GM12878 (cell line): ENCODE results near the gene OGFR. TPM values are rescaled to one million over a fixed set of nuclear protein-coding genes. Genes with fewer than 3 reads are reported as not detected.

Experiments
- MYB ChIP-seq: fragments of 150-350 bp; IDR thresholded peaks from 2 replicates; pipeline ENCODE4 v1.6.1; 2014; ENCODE audit warnings: mild to moderate bottlenecking, low read depth, low read length, borderline replicate concordance
- ZBTB33 ChIP-seq: fragments of 450-650 bp; IDR thresholded peaks from 2 replicates; pipeline ENCODE4 v1.6.1; 2017; ENCODE audit warnings: mild to moderate bottlenecking
- ZNF592 ChIP-seq: fragments of 450-650 bp; IDR thresholded peaks from 2 replicates; pipeline ENCODE4 v1.6.1; 2017; ENCODE audit warnings: mild to moderate bottlenecking, moderate library complexity
- polyA plus RNA-seq, 11 experiments: library from polyadenylated mRNA; depleted of rRNA in 4 of 11; unstranded in 6 of 11; stranded (reverse) in 5 of 11; fragments of >200 nt; fragmentation: Nextera tagmentation in 4 of 11; fragmentation: Illumina TruSeq in 1 of 11; extraction: Ambion mirVana in 4 of 11; extraction: Trizol in 1 of 11; gene quantifications; 1 replicate in 1 of 11; 2 replicates in 10 of 11; pipeline versions ENCODE4 v1.2.1 to v1.2.3, GENCODE V29; 2011 to 2016; ENCODE audit warnings: inconsistent platforms in 2 of 11, missing spikeins in 2 of 11, low read depth in 1 of 11
- total RNA-seq, 4 experiments: library from RNA; depleted of rRNA in 3 of 4; stranded (reverse); fragments of >200 nt in 3 of 4; fragmentation: Illumina TruSeq in 1 of 4; extraction: Trizol in 1 of 4; gene quantifications; 2 replicates each; pipeline versions ENCODE4 v1.2.1 to v1.2.3, GENCODE V29; 2013 to 2021

The OGFR gene
- total and polyA plus RNA-seq, 10 of the 15 experiments (the other 5 are each of a cell fraction or from before 2014, with no cell fraction given) = 0.72 to 62.1 (median 27.3) TPM

DNA sequence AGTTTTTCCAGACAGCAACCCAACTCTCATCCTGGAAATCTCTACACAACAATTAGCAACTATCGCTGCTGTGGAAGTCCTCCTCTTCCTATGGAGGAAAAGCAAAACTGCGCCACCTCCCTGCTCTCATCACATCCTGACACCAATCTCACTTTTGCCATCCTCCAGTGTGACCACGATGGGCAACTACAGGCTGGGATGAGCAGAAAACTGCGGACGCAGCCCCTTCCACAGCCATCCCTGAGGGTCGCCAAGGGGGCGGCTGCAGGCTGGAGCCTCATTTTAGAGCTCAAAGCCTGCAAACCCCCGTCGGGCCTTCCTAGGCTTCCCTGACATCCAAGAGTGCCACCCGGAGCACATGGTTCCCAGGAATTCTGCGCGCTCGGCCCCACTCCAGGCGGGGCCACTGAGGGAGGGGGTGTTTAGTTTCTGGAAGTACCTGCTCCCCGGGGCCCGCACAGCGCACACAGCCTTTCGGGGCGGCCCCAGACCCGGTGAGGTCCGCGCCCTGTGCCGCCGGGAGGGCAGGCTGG is 55.8 kb downstream of the OGFR start (continued):
- TF ChIP-seq ZNF592 (no peak), MYB (no peak), ZBTB33 (no peak)
- TF ChIP-seq, all 136 proteins: peak for 0
